Lung (tissue), 12 donors: ENCODE data around the gene TMEM45A. TPM values are rescaled to one million over a fixed set of nuclear protein-coding genes. Genes with fewer than 3 reads are reported as not detected.

Experiments
- ATAC-seq: fragments of 200-7000 bp; cut with Tn5 transposase; one replicate; pipeline ENCODE4 v1.9.1; 2020; ENCODE audit warnings: moderate number of reproducible peaks; ENCODE audit not compliant: insufficient read depth, low FRiP score
- DNase-seq, 3 donors: peaks; one replicate each; pipeline ENCODE4 v3.0.0-alpha.2; 2013 to 2017
- H3K27ac ChIP-seq, 2 donors: one replicate each; pipeline ENCODE4 v1.5.1; 2013; ENCODE audit warnings: mild to moderate bottlenecking in 2 of 2, moderate library complexity in 2 of 2, control low read depth in 1 of 2, inconsistent platforms in 1 of 2, low read depth in 1 of 2, low read length in 1 of 2
- H3K27me3 ChIP-seq, 3 donors: one replicate each; pipeline ENCODE4 v1.5.1; 2013; ENCODE audit warnings: low read length in 2 of 3; ENCODE audit not compliant: control insufficient read depth in 3 of 3, insufficient read depth in 3 of 3
- H3K36me3 ChIP-seq, 4 donors: one replicate each; pipeline ENCODE4 v1.5.1; 2013; ENCODE audit warnings: low read length in 4 of 4, mild to moderate bottlenecking in 1 of 4, moderate library complexity in 1 of 4; ENCODE audit not compliant: control insufficient read depth in 4 of 4, insufficient read depth in 4 of 4
- H3K4me1 ChIP-seq, 5 donors: one replicate each; pipeline ENCODE4 v1.5.1; 2013; ENCODE audit warnings: low read length in 5 of 5, mild to moderate bottlenecking in 2 of 5, moderate library complexity in 1 of 5; ENCODE audit not compliant: control insufficient read depth in 5 of 5, insufficient read depth in 5 of 5
- H3K4me3 ChIP-seq: one replicate; pipeline ENCODE4 v1.5.1; 2013; ENCODE audit warnings: mild to moderate bottlenecking, control low read depth, moderate library complexity
- H3K9ac ChIP-seq, 2 donors: one replicate each; pipeline ENCODE4 v1.5.1; 2013; ENCODE audit warnings: low read length in 2 of 2, control low read depth in 1 of 2; ENCODE audit not compliant: insufficient read depth in 1 of 2
- H3K9me3 ChIP-seq, 4 donors: one replicate each; pipeline ENCODE4 v1.5.1; 2013; ENCODE audit warnings: low read length in 3 of 4, mild to moderate bottlenecking in 1 of 4, moderate library complexity in 1 of 4; ENCODE audit not compliant: control insufficient read depth in 4 of 4, insufficient read depth in 3 of 4
- WGBS, 2 donors: extraction: QIAGEN DNeasy Blood & Tissue Kit; methylation state at CpG; one replicate each; pipeline ENCODE4 v1.1.7; 2013; 5-methylcytosine and 5-hydroxymethylcytosine counted together
- polyA plus RNA-seq, 2 donors: library from polyadenylated mRNA; stranded (reverse); fragments of 200-250 nt; gene quantifications; one replicate each; pipeline ENCODE4 v1.2.1, GENCODE V29; 2013
- total RNA-seq, 2 donors: library from RNA; depleted of rRNA in 1 of 2; stranded (reverse); fragments of >200 nt in 1 of 2; gene quantifications; one replicate each; pipeline ENCODE4 v1.2.1, GENCODE V29; 2014 to 2021
- TF ChIP-seq, protein P1 (sequence below): IDR thresholded peaks from 2 replicates; pipeline ENCODE4 v1.5.1; 2012; ENCODE audit warnings: mild to moderate bottlenecking; ENCODE audit errors: control extremely low read depth, extremely low read depth
- donor health status: control.
- donor health status: control.
- donor health status: Bipolar disorder and iron deficiency.
- donor health status: healthy.
- donor health status: DM: yes; HTN: yes; CAD: no.

Gene TMEM45A
- total and polyA plus RNA-seq, 4 donors, result 7.8 to 37.6 (median 26.0) TPM

DNA sequence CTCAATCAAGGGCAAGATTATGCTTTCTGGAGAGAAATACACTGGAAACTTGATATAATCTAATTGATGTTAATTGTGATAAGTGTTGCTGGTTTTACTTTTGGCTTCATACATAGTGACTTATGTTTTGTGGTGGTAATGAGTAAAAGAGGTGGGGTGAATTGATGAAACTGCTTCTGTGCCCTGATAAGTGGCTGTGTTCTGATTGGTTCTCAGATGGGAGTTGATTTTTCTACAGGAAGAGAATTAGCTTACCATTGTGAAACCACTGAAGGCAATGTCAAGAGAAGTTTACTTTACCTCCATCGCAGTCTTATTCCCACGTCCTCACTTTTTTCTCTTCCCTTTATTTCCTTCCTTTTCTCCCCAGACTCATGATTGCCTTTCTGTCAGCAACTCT lies 23.8 kb downstream of the TMEM45A start:
- peaks cover 0 to 5% (median 0%) of the 10 kb centered on the region in 4 donors for H3K36me3 ChIP-seq
- WGBS, 2 donors, result 11 to 32% methylated on average over 2 of the region's 2 CpGs
- H3K4me3 ChIP-seq, result no peak overlapping the region
- H3K9ac ChIP-seq, result no peak overlapping the region
- H3K27me3 ChIP-seq, result no peaks in the 10 kb centered on the region
- TF ChIP-seq, protein P1, sequence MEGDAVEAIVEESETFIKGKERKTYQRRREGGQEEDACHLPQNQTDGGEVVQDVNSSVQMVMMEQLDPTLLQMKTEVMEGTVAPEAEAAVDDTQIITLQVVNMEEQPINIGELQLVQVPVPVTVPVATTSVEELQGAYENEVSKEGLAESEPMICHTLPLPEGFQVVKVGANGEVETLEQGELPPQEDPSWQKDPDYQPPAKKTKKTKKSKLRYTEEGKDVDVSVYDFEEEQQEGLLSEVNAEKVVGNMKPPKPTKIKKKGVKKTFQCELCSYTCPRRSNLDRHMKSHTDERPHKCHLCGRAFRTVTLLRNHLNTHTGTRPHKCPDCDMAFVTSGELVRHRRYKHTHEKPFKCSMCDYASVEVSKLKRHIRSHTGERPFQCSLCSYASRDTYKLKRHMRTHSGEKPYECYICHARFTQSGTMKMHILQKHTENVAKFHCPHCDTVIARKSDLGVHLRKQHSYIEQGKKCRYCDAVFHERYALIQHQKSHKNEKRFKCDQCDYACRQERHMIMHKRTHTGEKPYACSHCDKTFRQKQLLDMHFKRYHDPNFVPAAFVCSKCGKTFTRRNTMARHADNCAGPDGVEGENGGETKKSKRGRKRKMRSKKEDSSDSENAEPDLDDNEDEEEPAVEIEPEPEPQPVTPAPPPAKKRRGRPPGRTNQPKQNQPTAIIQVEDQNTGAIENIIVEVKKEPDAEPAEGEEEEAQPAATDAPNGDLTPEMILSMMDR, result no peak
- no peaks in the 10 kb centered on the region for H3K4me1 ChIP-seq
- H3K9me3 ChIP-seq, result no peaks in the 10 kb centered on the region
- DNase-seq (no peak), ATAC-seq (no peak)
- H3K27ac ChIP-seq, result no peak overlapping the region

DNA sequence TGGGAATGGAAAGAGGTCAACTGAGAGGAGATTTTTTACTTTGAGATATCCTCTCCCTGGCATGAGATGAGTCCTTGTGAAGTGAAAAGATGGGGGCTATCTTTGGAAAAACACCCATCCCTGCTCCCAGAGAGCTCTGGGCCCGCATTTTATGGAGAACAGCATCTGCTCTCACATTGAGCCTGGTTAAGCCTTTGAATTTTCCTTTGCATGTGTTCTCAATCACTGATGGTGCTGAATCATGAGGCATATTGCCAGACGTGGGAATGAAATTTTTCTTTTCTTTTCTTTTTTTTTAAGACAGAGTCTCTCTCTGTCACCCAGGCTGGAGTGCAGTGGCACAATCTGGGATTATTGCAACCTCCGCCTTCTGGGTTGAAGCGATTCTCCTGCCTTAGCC lies 24.4 kb downstream of the TMEM45A start:
- Histone ChIP-seq H3K36me3 (peaks cover 0 to 5% (median 0%) of the 10 kb centered on the region in 4 donors), H3K4me3 (no peak overlapping the region), H3K9ac (no peak overlapping the region), H3K4me1 (no peaks in the 10 kb centered on the region), H3K9me3 (no peaks in the 10 kb centered on the region), H3K27me3 (no peaks in the 10 kb centered on the region), H3K27ac (no peak overlapping the region)
- DNase-seq (no peak), ATAC-seq (no peak)
- WGBS, 2 donors, result 91 to 92% methylated on average over 4 of the region's 4 CpGs
- TF ChIP-seq, protein P1, result no peak

DNA sequence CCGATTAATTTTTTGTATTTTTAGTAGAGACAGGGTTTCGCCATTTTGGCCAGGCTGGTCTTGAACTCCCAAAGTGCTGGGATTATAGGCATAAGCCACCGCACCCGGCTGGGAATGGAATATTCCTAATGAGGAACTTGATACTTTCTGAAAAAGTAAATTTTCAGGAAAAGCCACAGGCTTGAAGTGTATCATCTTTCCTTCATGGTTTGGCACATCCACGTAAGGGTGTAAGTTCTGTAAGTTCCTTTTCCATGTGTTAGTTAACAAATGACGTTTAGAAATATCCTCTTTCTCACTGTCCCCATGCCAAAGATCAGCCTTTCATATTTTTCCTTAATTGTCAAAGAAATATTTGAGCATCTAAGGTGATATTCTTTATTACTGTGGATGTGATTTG lies 24.9 kb downstream of the TMEM45A start:
- H3K27me3 ChIP-seq, result no peaks in the 10 kb centered on the region
- TF ChIP-seq, protein P1, result no peak
- WGBS, 2 donors, result 74 to 82% methylated on average over 6 of the region's 6 CpGs

DNA sequence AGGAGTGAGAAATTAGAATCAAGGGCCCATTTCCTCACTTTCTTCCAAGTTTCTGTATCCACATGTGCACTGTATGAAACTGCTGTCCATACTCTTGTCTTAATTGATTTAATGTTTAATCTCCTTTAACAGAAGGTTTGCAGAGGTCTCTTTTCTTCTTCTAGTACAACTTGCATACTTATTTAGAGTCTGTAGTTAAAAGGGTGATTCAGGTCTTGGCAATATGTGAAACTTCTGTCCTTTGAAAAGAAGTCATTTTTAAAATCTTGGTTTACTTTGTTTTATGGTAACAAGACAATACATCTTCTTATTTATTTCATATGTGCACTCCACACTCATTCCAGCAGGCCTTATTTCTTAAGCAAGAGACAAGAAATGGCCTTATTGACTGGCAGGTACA lies 25.8 kb downstream of the TMEM45A start:
- no peaks in the 10 kb centered on the region for H3K9me3 ChIP-seq
- H3K9ac ChIP-seq, result no peak overlapping the region
- no peaks in the 10 kb centered on the region for H3K4me1 ChIP-seq
- no peak overlapping the region for H3K4me3 ChIP-seq
- H3K36me3 ChIP-seq, result peaks cover 0 to 16% (median 4%) of the 10 kb centered on the region in 4 donors
- no peak overlapping the region for H3K27ac ChIP-seq
- TF ChIP-seq, protein P1, result no peak
- ATAC-seq (no peak), DNase-seq (no peak)
- no peaks in the 10 kb centered on the region for H3K27me3 ChIP-seq

More for the DNA sequence above, 24.9 kb downstream of the TMEM45A start:
- Histone ChIP-seq H3K4me1 (no peaks in the 10 kb centered on the region), H3K4me3 (no peak overlapping the region), H3K36me3 (peaks cover 0 to 7% (median 0%) of the 10 kb centered on the region in 4 donors), H3K27ac (no peak overlapping the region), H3K9ac (no peak overlapping the region), H3K9me3 (no peaks in the 10 kb centered on the region)
- ATAC-seq (no peak), DNase-seq (no peak)
